ENCODE measurements around the gene ZFP57.

ZFP57 gene

GRCh38 chr6:29680904-29681303, at the start of gene ZFP57:
Gene ZFP57 (minus strand): TSS chr6:29681152. CDS start chr6:29677003, 4,149 bp downstream.
- DNase-seq: no peak

GRCh38 chr6:29730575-29731126, 49.7 kb upstream of the ZFP57 start:
- no peak for DNase-seq

- DNase-seq: no peak
Measured at GRCh38 chr6:29729774-29730328, 48.9 kb upstream of the ZFP57 start.

GRCh38 chr6:29728875-29729270, 47.9 kb upstream of the ZFP57 start:
- no peak for DNase-seq

GRCh38 chr6:29728173-29728874, 47.4 kb upstream of the ZFP57 start:
- no peak for DNase-seq

- DNase-seq: no peak
Measured at GRCh38 chr6:29727637-29728036, 46.7 kb upstream of the ZFP57 start.

GRCh38 chr6:29726571-29727194, 45.7 kb upstream of the ZFP57 start:
- no peak for DNase-seq

GRCh38 chr6:29726001-29726400, 45.0 kb upstream of the ZFP57 start:
- no peak for DNase-seq

- no peak for DNase-seq
Measured at GRCh38 chr6:29724937-29725869, 44.3 kb upstream of the ZFP57 start.

GRCh38 chr6:29723666-29724588, 43.0 kb upstream of the ZFP57 start:
- peak; percentile 81 for DNase-seq

- peak; percentile 75 for DNase-seq
Measured at GRCh38 chr6:29723262-29723665, 42.3 kb upstream of the ZFP57 start, which contains the start of gene HLA-F. Gene HLA-F (plus strand): TSS chr6:29723434. CDS start chr6:29723464, 30 bp downstream.

- DNase-seq: no peak
Measured at GRCh38 chr6:29720863-29721262, 39.9 kb upstream of the ZFP57 start.

GRCh38 chr6:29710281-29710941, 29.5 kb upstream of the ZFP57 start:
- DNase-seq: no peak

- DNase-seq: no peak
Measured at GRCh38 chr6:29709188-29709587, 28.2 kb upstream of the ZFP57 start.

- DNase-seq: peak; percentile 19
Measured at GRCh38 chr6:29708432-29709179, 27.7 kb upstream of the ZFP57 start.

- no peak for DNase-seq
Measured at GRCh38 chr6:29705389-29706231, 24.7 kb upstream of the ZFP57 start.

GRCh38 chr6:29702519-29703103, 21.7 kb upstream of the ZFP57 start:
- peak; percentile 81 for DNase-seq

- DNase-seq: no peak
Measured at GRCh38 chr6:29696147-29697125, 15.5 kb upstream of the ZFP57 start.
